HG03354 (cell line): ENCODE measurements around the gene PHLPP1.

Source experiments
- ATAC-seq: cut with Tn5 transposase; IDR thresholded peaks from one replicate; pipeline ENCODE4 v1.9.1; 2021; ENCODE audit warnings: mild to moderate bottlenecking; ENCODE audit not compliant: unreplicated experiment, poor library complexity, severe bottlenecking

PHLPP1 gene

DNA sequence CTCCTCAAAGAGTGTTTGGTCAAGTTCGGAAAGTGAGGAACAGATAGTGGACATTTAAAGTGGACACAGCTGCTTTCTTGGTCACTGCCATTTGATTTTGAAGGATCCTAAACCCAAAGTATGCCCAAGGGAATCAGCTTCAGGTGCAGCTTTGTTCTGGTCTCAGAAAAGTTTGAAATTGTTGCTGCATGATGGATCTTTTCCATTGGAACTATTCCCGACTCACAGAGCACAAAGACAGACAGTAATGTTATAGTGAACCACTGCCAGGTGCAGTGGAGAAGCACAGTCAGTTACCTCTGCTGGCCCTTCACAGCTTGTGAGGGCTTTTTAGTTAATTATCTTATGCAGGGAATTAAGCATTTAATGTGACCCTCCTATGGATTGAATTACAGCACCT is 301.7 kb downstream of the PHLPP1 start:
- no peak for ATAC-seq

DNA sequence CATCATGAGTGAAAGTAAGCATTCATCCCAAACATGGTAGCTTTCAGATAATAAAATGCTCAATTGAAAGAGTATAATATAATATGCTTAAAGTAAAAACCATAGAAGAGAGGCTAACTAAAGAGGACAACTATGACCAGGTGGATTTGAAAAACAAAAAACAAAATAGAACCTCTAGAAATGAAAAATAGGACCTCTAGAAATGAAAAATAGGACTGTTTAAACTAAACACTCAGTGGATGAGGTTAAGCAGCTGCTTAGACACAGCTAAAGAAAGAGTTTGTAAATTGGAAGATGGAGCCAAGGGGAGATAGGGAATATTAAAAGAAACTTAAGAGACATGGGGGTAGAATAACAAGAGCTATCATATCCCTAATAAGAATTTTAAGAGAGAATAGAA is 302.6 kb downstream of the PHLPP1 start:
- no peak for ATAC-seq

GRCh38 chr18:63022429-63023022 is 307.2 kb downstream of the PHLPP1 start:
- ATAC-seq, result no peak

DNA sequence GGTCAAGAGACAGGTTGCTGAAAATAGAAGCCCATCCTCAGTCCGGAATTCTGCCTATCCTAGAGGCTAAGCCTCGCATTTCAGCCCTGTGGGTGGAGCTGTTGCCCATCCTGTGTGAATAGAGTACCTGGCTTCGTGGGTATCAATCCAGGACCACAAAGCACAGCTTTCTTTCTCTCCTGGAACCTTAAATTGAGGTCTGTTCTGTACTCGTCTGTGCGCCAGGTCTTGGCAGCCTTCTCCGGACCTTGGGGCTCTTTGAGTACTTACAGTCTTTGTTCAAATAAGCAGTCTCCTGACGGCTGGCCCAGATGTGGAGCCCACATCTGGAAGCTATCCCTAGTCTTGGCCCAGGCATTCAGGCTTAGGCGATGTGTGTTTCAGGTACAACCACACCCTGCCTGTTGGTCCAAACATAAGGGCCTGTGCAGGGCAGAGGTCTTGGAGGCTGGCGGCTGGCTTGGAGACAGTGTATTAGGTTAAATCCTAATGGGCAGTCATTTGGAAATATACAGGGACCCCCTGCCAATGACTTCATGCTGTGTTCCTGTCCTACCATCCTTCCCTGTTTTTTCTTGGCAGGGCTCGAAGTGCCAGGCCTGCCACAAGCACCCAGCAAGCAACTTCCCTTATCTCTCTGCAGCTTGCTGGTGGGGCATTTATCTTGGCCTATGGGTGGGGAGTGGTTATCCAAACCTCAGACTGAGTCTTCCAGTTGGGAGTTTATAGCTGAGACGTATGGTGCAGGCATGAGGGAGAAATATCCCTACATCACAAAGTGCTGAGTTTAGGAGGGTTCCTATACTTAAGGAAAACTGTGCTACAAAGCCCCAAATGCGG is 310.1 kb downstream of the PHLPP1 start:
- ATAC-seq, result no peak

- no peak for ATAC-seq
These were observed 313.0 kb downstream of the PHLPP1 start for GRCh38 chr18:63028380-63028779.
